ENCODE data around the gene CDC42BPA. TPM values are rescaled to one million over a fixed set of nuclear protein-coding genes. Genes with fewer than 3 reads are reported as not detected.

CDC42BPA gene
- total and polyA plus RNA-seq, 9 of the 15 experiments (the other 6 are each of a cell fraction or from before 2014, with no cell fraction given), result 8.0 to 77.5 (median 52.1) TPM

DNA sequence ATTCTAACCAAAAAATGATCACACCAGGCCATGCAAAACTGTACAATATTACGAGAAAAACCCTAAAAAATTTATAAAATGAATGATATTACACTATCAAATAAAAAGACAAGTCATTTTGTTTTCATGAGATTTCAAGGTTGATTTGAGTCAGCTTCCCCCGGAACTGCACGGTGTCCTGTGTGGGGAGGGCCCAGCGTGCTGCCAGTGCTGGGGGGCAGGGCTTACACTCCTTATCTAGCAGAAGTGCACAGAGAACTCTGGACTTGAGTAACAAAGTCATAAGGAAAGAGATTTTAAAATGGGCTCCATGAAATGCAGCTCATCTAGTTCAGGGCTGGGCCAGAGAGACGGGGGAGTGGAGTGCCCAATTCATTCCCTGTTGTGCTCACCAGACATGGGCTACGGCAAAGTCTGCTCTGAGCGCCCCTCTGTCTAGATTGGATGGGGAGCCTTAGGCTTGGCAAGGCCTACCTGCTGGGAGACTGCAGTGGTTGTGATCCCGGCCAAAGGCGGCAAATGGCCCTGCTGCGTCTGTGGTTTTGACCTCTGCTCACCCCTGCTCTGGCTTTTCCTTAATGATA is 328.1 kb downstream of the CDC42BPA start (continued):
- TF ChIP-seq, protein P1, sequence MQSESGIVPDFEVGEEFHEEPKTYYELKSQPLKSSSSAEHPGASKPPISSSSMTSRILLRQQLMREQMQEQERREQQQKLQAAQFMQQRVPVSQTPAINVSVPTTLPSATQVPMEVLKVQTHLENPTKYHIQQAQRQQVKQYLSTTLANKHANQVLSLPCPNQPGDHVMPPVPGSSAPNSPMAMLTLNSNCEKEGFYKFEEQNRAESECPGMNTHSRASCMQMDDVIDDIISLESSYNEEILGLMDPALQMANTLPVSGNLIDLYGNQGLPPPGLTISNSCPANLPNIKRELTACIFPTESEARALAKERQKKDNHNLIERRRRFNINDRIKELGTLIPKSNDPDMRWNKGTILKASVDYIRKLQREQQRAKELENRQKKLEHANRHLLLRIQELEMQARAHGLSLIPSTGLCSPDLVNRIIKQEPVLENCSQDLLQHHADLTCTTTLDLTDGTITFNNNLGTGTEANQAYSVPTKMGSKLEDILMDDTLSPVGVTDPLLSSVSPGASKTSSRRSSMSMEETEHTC (IDR thresholded peaks at IDR 0.05), result no peak
- no peak for TF ChIP-seq NFATC3 (IDR thresholded peaks at IDR 0.05)
- no peak for TF ChIP-seq HMG20A (CRISPR knock-in tag; conservative IDR thresholded peaks at IDR 0.05)
- TF ChIP-seq CREM (IDR thresholded peaks at IDR 0.05; ENCODE audit: low read depth), result peak; percentile 66; the same call in 1 of the 2 replicates
- TF ChIP-seq ZBTB33 (CRISPR knock-in tag; IDR thresholded peaks at IDR 0.05), result no peak
- 0 out of 2 replicates have a peak, but pooled peaks have one; percentile 26 for TF ChIP-seq ZNF395 (CRISPR knock-in tag; IDR thresholded peaks at IDR 0.05)
- no peak for TF ChIP-seq MTF1 (CRISPR knock-in tag; IDR thresholded peaks at IDR 0.05; ENCODE audit: borderline replicate concordance)
- no peak for TF ChIP-seq TOE1 (IDR thresholded peaks at IDR 0.05; ENCODE audit: borderline replicate concordance)
- no peak for TF ChIP-seq TOE1 (CRISPR knock-in tag; IDR thresholded peaks at IDR 0.05; ENCODE audit: borderline replicate concordance, low read depth)
- TF ChIP-seq SIN3A (IDR thresholded peaks at IDR 0.05; ENCODE audit: borderline replicate concordance in 2 of 2, control insufficient read depth in 1 of 2, low read depth in 2 of 2, low read length in 2 of 2), result no peak
- TF ChIP-seq ZNF311 (CRISPR knock-in tag; IDR thresholded peaks at IDR 0.05), result no peak
- TF ChIP-seq, protein P2, sequence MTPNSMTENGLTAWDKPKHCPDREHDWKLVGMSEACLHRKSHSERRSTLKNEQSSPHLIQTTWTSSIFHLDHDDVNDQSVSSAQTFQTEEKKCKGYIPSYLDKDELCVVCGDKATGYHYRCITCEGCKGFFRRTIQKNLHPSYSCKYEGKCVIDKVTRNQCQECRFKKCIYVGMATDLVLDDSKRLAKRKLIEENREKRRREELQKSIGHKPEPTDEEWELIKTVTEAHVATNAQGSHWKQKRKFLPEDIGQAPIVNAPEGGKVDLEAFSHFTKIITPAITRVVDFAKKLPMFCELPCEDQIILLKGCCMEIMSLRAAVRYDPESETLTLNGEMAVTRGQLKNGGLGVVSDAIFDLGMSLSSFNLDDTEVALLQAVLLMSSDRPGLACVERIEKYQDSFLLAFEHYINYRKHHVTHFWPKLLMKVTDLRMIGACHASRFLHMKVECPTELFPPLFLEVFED (CRISPR knock-in tag; conservative IDR thresholded peaks at IDR 0.05), result no peak
- 0 out of 4 replicates have a peak, but pooled peaks of 1 of the 2 experiments have one; percentile 13 for TF ChIP-seq NRF1 (conservative IDR thresholded peaks at IDR 0.05 in 1 of 2, IDR thresholded peaks at IDR 0.05 in 1 of 2)
- no peak for TF ChIP-seq RFX1 (IDR thresholded peaks at IDR 0.05)
- peak in 1 of 2 experiments; percentile 65; a peak in 2 of 4 replicates for TF ChIP-seq RCOR1 (IDR thresholded peaks at IDR 0.05; ENCODE audit: borderline replicate concordance in 1 of 2, low read depth in 2 of 2, low read length in 2 of 2)
- no peak for TF ChIP-seq NCOA1 (IDR thresholded peaks at IDR 0.05; ENCODE audit: low read depth)
- TF ChIP-seq HNRNPL (IDR thresholded peaks at IDR 0.05; ENCODE audit: low read depth, low read length), result no peak
